Measurements from ENCODE around the gene SLC29A2.

The SLC29A2 gene

GRCh38 chr11:66346476-66347424, 24.8 kb downstream of the SLC29A2 start:
- no peak for FAIRE-seq

GRCh38 chr11:66345316-66345649, 26.3 kb downstream of the SLC29A2 start:
- no peak for FAIRE-seq

- no peak for FAIRE-seq
These were observed 26.8 kb downstream of the SLC29A2 start, which contains the start of gene BRMS1 for GRCh38 chr11:66344550-66345315. Gene BRMS1, minus strand, starts transcription at chr11:66345104. Its CDS starts 2,870 bp downstream, at chr11:66342234.

GRCh38 chr11:66343176-66343575, 28.4 kb downstream of the SLC29A2 start:
- FAIRE-seq, result no peak

GRCh38 chr11:66341502-66342126, 29.9 kb downstream of the SLC29A2 start:
- no peak for FAIRE-seq

- no peak for FAIRE-seq
These were observed 30.7 kb downstream of the SLC29A2 start for GRCh38 chr11:66340596-66341501.

GRCh38 chr11:66339686-66340483, 31.7 kb downstream of the SLC29A2 start:
- FAIRE-seq, result no peak

GRCh38 chr11:66339162-66339675, 32.3 kb downstream of the SLC29A2 start:
- no peak for FAIRE-seq

GRCh38 chr11:66338276-66339161, 33.0 kb downstream of the SLC29A2 start:
- FAIRE-seq, result no peak

GRCh38 chr11:66337103-66337899, 34.3 kb downstream of the SLC29A2 start:
- no peak for FAIRE-seq

GRCh38 chr11:66336234-66337102, 35.1 kb downstream of the SLC29A2 start, which contains the start of gene RIN1:
Gene RIN1, minus strand, starts transcription at chr11:66336434. Its CDS starts 32 bp downstream, at chr11:66336402.
- no peak for FAIRE-seq

GRCh38 chr11:66335531-66336233, 35.9 kb downstream of the SLC29A2 start:
- no peak for FAIRE-seq

GRCh38 chr11:66334605-66335442, 36.7 kb downstream of the SLC29A2 start:
- no peak for FAIRE-seq

- no peak for FAIRE-seq
These were observed 37.5 kb downstream of the SLC29A2 start for GRCh38 chr11:66333896-66334604.

GRCh38 chr11:66333220-66333877, 38.2 kb downstream of the SLC29A2 start:
- FAIRE-seq, result no peak
